Ishikawa (cell line): ENCODE data around the gene DCLRE1A.

Experiments
- CEBPB ChIP-seq: IDR thresholded peaks from 2 replicates; pipeline ENCODE4 v1.6.1; 2012
- CREB1 ChIP-seq: IDR thresholded peaks from 2 replicates; pipeline ENCODE4 v1.6.1; 2012; ENCODE audit warnings: low read depth
- EGR1 ChIP-seq: IDR thresholded peaks from 2 replicates; pipeline ENCODE4 v1.6.1; 2012
- EP300 ChIP-seq: IDR thresholded peaks from 2 replicates; pipeline ENCODE4 v1.6.1; 2012; ENCODE audit warnings: borderline replicate concordance
- FOXM1 ChIP-seq: IDR thresholded peaks from 2 replicates; pipeline ENCODE4 v1.6.1; 2012; ENCODE audit warnings: low read depth, borderline replicate concordance
- NFIC ChIP-seq: IDR thresholded peaks from 2 replicates; pipeline ENCODE4 v1.6.1; 2012
- TCF12 ChIP-seq: IDR thresholded peaks from 2 replicates; pipeline ENCODE4 v1.6.1; 2012; ENCODE audit warnings: low read depth
- USF1 ChIP-seq: IDR thresholded peaks from 2 replicates; pipeline ENCODE4 v1.6.1; 2012
- TF ChIP-seq, protein P1 (sequence below): IDR thresholded peaks from 2 replicates; pipeline ENCODE4 v1.6.1; 2012
- TF ChIP-seq, protein P2 (sequence below): IDR thresholded peaks from 2 replicates; pipeline ENCODE4 v1.6.1; 2012; ENCODE audit warnings: low read depth, mild to moderate bottlenecking

- TF ChIP-seq TCF12: no peak
- no peak for TF ChIP-seq EP300
- no peak for TF ChIP-seq EGR1
- TF ChIP-seq, protein P1, sequence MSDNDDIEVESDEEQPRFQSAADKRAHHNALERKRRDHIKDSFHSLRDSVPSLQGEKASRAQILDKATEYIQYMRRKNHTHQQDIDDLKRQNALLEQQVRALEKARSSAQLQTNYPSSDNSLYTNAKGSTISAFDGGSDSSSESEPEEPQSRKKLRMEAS: no peak
- no peak for TF ChIP-seq FOXM1
- TF ChIP-seq CREB1: no peak
- no peak for TF ChIP-seq USF1
- TF ChIP-seq NFIC: no peak
- TF ChIP-seq CEBPB: no peak
- TF ChIP-seq, protein P2, sequence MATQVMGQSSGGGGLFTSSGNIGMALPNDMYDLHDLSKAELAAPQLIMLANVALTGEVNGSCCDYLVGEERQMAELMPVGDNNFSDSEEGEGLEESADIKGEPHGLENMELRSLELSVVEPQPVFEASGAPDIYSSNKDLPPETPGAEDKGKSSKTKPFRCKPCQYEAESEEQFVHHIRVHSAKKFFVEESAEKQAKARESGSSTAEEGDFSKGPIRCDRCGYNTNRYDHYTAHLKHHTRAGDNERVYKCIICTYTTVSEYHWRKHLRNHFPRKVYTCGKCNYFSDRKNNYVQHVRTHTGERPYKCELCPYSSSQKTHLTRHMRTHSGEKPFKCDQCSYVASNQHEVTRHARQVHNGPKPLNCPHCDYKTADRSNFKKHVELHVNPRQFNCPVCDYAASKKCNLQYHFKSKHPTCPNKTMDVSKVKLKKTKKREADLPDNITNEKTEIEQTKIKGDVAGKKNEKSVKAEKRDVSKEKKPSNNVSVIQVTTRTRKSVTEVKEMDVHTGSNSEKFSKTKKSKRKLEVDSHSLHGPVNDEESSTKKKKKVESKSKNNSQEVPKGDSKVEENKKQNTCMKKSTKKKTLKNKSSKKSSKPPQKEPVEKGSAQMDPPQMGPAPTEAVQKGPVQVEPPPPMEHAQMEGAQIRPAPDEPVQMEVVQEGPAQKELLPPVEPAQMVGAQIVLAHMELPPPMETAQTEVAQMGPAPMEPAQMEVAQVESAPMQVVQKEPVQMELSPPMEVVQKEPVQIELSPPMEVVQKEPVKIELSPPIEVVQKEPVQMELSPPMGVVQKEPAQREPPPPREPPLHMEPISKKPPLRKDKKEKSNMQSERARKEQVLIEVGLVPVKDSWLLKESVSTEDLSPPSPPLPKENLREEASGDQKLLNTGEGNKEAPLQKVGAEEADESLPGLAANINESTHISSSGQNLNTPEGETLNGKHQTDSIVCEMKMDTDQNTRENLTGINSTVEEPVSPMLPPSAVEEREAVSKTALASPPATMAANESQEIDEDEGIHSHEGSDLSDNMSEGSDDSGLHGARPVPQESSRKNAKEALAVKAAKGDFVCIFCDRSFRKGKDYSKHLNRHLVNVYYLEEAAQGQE: no peak
These were observed 36.9 kb upstream of the DCLRE1A start for GRCh38 chr10:113890769-113891168.
